ENCODE results near the gene MRRF.

Gene MRRF

DNA sequence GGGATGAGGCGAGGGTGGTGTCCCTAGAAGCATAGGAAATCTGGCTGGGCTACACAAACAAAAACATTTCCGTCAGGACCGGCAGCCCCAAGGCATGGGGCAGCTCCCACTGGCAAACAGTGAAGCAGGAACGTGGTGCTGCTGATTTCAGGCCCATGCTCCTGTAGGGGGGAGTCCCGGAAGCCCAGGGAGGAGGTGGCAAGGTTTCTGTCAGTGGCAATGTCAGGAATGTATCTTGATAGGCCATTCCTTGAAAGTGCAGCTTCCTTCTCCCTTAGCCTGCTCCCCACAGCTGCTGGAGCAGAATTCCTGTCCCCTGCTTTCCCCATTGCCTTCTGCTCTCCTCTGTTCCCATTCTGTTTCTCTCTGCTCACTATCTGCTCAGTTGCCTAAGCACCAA, 42.4 kb downstream of the MRRF start:
- no peak for DNase-seq (ENCODE audit: low read depth in 1 of 2, low spot score in 1 of 2)
- TF ChIP-seq POLR2AphosphoS5 (IDR thresholded peaks at IDR 0.05; ENCODE audit: low read depth) (no peak), SPI1 (IDR thresholded peaks at IDR 0.05; ENCODE audit: borderline replicate concordance, low read depth) (no peak), GABPA (IDR thresholded peaks at IDR 0.05; ENCODE audit: low read depth) (no peak)
- TF ChIP-seq, protein P1, sequence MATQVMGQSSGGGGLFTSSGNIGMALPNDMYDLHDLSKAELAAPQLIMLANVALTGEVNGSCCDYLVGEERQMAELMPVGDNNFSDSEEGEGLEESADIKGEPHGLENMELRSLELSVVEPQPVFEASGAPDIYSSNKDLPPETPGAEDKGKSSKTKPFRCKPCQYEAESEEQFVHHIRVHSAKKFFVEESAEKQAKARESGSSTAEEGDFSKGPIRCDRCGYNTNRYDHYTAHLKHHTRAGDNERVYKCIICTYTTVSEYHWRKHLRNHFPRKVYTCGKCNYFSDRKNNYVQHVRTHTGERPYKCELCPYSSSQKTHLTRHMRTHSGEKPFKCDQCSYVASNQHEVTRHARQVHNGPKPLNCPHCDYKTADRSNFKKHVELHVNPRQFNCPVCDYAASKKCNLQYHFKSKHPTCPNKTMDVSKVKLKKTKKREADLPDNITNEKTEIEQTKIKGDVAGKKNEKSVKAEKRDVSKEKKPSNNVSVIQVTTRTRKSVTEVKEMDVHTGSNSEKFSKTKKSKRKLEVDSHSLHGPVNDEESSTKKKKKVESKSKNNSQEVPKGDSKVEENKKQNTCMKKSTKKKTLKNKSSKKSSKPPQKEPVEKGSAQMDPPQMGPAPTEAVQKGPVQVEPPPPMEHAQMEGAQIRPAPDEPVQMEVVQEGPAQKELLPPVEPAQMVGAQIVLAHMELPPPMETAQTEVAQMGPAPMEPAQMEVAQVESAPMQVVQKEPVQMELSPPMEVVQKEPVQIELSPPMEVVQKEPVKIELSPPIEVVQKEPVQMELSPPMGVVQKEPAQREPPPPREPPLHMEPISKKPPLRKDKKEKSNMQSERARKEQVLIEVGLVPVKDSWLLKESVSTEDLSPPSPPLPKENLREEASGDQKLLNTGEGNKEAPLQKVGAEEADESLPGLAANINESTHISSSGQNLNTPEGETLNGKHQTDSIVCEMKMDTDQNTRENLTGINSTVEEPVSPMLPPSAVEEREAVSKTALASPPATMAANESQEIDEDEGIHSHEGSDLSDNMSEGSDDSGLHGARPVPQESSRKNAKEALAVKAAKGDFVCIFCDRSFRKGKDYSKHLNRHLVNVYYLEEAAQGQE (IDR thresholded peaks at IDR 0.05; ENCODE audit: insufficient replicate concordance, low read depth), result no peak
- TF ChIP-seq, protein P2, sequence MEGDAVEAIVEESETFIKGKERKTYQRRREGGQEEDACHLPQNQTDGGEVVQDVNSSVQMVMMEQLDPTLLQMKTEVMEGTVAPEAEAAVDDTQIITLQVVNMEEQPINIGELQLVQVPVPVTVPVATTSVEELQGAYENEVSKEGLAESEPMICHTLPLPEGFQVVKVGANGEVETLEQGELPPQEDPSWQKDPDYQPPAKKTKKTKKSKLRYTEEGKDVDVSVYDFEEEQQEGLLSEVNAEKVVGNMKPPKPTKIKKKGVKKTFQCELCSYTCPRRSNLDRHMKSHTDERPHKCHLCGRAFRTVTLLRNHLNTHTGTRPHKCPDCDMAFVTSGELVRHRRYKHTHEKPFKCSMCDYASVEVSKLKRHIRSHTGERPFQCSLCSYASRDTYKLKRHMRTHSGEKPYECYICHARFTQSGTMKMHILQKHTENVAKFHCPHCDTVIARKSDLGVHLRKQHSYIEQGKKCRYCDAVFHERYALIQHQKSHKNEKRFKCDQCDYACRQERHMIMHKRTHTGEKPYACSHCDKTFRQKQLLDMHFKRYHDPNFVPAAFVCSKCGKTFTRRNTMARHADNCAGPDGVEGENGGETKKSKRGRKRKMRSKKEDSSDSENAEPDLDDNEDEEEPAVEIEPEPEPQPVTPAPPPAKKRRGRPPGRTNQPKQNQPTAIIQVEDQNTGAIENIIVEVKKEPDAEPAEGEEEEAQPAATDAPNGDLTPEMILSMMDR (IDR thresholded peaks at IDR 0.05; ENCODE audit: insufficient read depth, low read length), result no peak
- H3K27me3 ChIP-seq (ENCODE audit: insufficient read depth, poor library complexity, severe bottlenecking), result no peaks in the 10 kb centered on the region
- H3K27ac ChIP-seq (replicated peaks), result no peak overlapping the region
- no peak overlapping the region for H3K4me3 ChIP-seq (replicated peaks; ENCODE audit: insufficient read depth, low read length)

DNA sequence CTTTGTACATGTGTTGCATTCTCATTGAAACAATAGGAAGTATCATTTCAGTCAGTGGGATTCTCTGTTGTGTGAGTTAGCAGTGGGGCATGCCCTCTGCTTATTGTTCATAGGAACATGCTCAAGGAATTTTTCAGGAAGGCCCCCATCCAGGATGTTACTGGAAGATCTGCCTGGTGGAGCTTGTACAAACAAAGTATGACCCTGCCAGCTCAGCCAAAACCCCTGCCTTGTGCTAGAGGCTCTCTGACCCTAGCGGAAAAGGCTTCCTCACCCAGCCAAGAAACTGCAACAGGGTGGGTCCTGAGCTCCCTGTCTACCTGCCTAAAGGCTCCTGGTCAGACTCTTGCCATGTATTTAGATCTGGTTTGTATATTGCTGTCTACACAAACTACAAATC, 43.2 kb downstream of the MRRF start:
- no peak for DNase-seq (ENCODE audit: low read depth in 1 of 2, low spot score in 1 of 2)
- no peak overlapping the region for H3K27ac ChIP-seq (replicated peaks)
- TF ChIP-seq SPI1 (IDR thresholded peaks at IDR 0.05; ENCODE audit: borderline replicate concordance, low read depth) (no peak), GABPA (IDR thresholded peaks at IDR 0.05; ENCODE audit: low read depth) (no peak)
- TF ChIP-seq, protein P1 (IDR thresholded peaks at IDR 0.05; ENCODE audit: insufficient replicate concordance, low read depth), result no peak
- TF ChIP-seq, protein P2 (IDR thresholded peaks at IDR 0.05; ENCODE audit: insufficient read depth, low read length), result no peak
- H3K4me3 ChIP-seq (replicated peaks; ENCODE audit: insufficient read depth, low read length), result no peak overlapping the region
- H3K27me3 ChIP-seq (ENCODE audit: insufficient read depth, poor library complexity, severe bottlenecking), result no peaks in the 10 kb centered on the region

DNA sequence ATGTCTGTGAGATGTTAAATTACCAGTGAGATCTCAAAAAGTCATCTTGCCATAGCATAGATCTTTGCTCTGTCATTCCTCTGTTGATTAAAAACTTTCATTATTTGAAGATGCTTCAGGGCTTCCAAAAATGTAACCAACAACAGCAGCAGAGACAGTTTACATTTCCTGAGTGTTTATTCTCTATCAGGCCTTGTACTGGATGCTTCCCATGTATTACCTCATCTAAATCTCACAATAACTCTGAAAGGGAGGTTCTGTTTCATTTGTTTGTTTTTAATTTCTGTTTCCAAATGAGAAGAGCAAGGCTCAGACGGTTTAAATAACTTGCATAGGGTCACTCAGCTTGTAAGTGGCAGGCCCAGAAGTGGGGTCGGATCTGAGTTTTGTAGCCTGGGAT, 45.2 kb downstream of the MRRF start:
- Histone ChIP-seq H3K27ac (replicated peaks) (no peak overlapping the region), H3K27me3 (ENCODE audit: insufficient read depth, poor library complexity, severe bottlenecking) (no peaks in the 10 kb centered on the region), H3K4me3 (replicated peaks; ENCODE audit: insufficient read depth, low read length) (no peak overlapping the region)
- TF ChIP-seq, protein P2 (IDR thresholded peaks at IDR 0.05; ENCODE audit: insufficient read depth, low read length), result no peak
- TF ChIP-seq, protein P1 (IDR thresholded peaks at IDR 0.05; ENCODE audit: insufficient replicate concordance, low read depth), result no peak
- no peak for TF ChIP-seq POLR2AphosphoS5 (IDR thresholded peaks at IDR 0.05; ENCODE audit: low read depth)
- no peak for TF ChIP-seq SPI1 (IDR thresholded peaks at IDR 0.05; ENCODE audit: borderline replicate concordance, low read depth)
- TF ChIP-seq GABPA (IDR thresholded peaks at IDR 0.05; ENCODE audit: low read depth), result no peak
- no peak for DNase-seq (ENCODE audit: low read depth in 1 of 2, low spot score in 1 of 2)
